Measurements from ENCODE around the gene TIMP1. TPM values are rescaled to one million over a fixed set of nuclear protein-coding genes. Genes with fewer than 3 reads are reported as not detected.

TIMP1 gene
- total RNA-seq, 2 experiments from 2014 or later = not detected

- TF ChIP-seq CTCF (conservative IDR thresholded peaks at IDR 0.05; ENCODE audit: low read length) = no peak
- no peak for TF ChIP-seq EZH2phosphoT487 (IDR thresholded peaks at IDR 0.05; ENCODE audit: borderline replicate concordance, low read depth, low read length)
- Histone ChIP-seq H3K4me1 (ENCODE audit: insufficient read depth, low read length, poor library complexity, severe bottlenecking) (no peaks in the 10 kb centered on the region), H3K36me3 (ENCODE audit: insufficient read depth, low read length) (no peaks in the 10 kb centered on the region), H4K20me1 (ENCODE audit: insufficient read depth, low read length) (no peaks in the 10 kb centered on the region), H3K4me3 (ENCODE audit: low read depth, low read length, poor library complexity, severe bottlenecking) (no peak overlapping the region), H3K79me2 (ENCODE audit: insufficient read depth, low read depth, low read length) (no peaks in the 10 kb centered on the region), H3K4me2 (ENCODE audit: low read length) (no peak overlapping the region), H3K9me2 (ENCODE audit: insufficient read depth, low read length) (no peaks in the 10 kb centered on the region), H2AFZ (ENCODE audit: low read length) (no peak overlapping the region), H3K9me3 (ENCODE audit: low read length) (no peaks in the 10 kb centered on the region), H3K27ac (ENCODE audit: low read depth, low read length, poor library complexity, severe bottlenecking) (no peak overlapping the region)
- ChIA-PET POLR2A (no interaction called here), CTCF (ENCODE audit: unreplicated experiment) (no interaction called here)
- BruUV-seq (replicated peaks) = no TSS peak
- no peak for DNase-seq (ENCODE audit: low spot score)
- intact Hi-C loops (cut with micrococcal nuclease; ENCODE audit: unreplicated experiment) = no loop called here
These were observed 29.3 kb downstream of the TIMP1 start for GRCh38 chrX:47611489-47611888.

GRCh38 chrX:47611926-47612325, 29.7 kb downstream of the TIMP1 start:
- intact Hi-C loops (cut with micrococcal nuclease; ENCODE audit: unreplicated experiment) = no loop called here
- H3K9me3 ChIP-seq (ENCODE audit: low read length) = no peaks in the 10 kb centered on the region
- no TSS peak for BruUV-seq (replicated peaks)
- no peaks in the 10 kb centered on the region for H3K9me2 ChIP-seq (ENCODE audit: insufficient read depth, low read length)
- no peak for DNase-seq (ENCODE audit: low spot score)
- TF ChIP-seq CTCF (conservative IDR thresholded peaks at IDR 0.05; ENCODE audit: low read length) = no peak
- no peak for TF ChIP-seq EZH2phosphoT487 (IDR thresholded peaks at IDR 0.05; ENCODE audit: borderline replicate concordance, low read depth, low read length)
- H3K4me3 ChIP-seq (ENCODE audit: low read depth, low read length, poor library complexity, severe bottlenecking) = no peak overlapping the region
- no peaks in the 10 kb centered on the region for H3K79me2 ChIP-seq (ENCODE audit: insufficient read depth, low read depth, low read length)
- H3K4me1 ChIP-seq (ENCODE audit: insufficient read depth, low read length, poor library complexity, severe bottlenecking) = no peaks in the 10 kb centered on the region
- POLR2A ChIA-PET = no interaction called here
- CTCF ChIA-PET (ENCODE audit: unreplicated experiment) = no interaction called here
- H3K36me3 ChIP-seq (ENCODE audit: insufficient read depth, low read length) = no peaks in the 10 kb centered on the region
- no peak overlapping the region for H3K4me2 ChIP-seq (ENCODE audit: low read length)
- no peak overlapping the region for H3K27ac ChIP-seq (ENCODE audit: low read depth, low read length, poor library complexity, severe bottlenecking)
- H2AFZ ChIP-seq (ENCODE audit: low read length) = no peak overlapping the region
- no peaks in the 10 kb centered on the region for H4K20me1 ChIP-seq (ENCODE audit: insufficient read depth, low read length)

- DNase-seq (ENCODE audit: low spot score) = no peak
- no TSS peak for BruUV-seq (replicated peaks)
These were observed 30.2 kb downstream of the TIMP1 start for GRCh38 chrX:47612418-47612817.

More at GRCh38 chrX:47612418-47612817, 30.2 kb downstream of the TIMP1 start:
- CTCF ChIA-PET (ENCODE audit: unreplicated experiment) = no interaction called here
- Histone ChIP-seq H3K4me3 (ENCODE audit: low read depth, low read length, poor library complexity, severe bottlenecking) (no peak overlapping the region), H3K9me2 (ENCODE audit: insufficient read depth, low read length) (no peaks in the 10 kb centered on the region), H2AFZ (ENCODE audit: low read length) (no peak overlapping the region), H3K4me2 (ENCODE audit: low read length) (no peak overlapping the region), H3K4me1 (ENCODE audit: insufficient read depth, low read length, poor library complexity, severe bottlenecking) (no peaks in the 10 kb centered on the region), H3K79me2 (ENCODE audit: insufficient read depth, low read depth, low read length) (no peaks in the 10 kb centered on the region), H3K9me3 (ENCODE audit: low read length) (no peaks in the 10 kb centered on the region), H3K27ac (ENCODE audit: low read depth, low read length, poor library complexity, severe bottlenecking) (no peak overlapping the region), H3K36me3 (ENCODE audit: insufficient read depth, low read length) (no peaks in the 10 kb centered on the region), H4K20me1 (ENCODE audit: insufficient read depth, low read length) (no peaks in the 10 kb centered on the region)
- intact Hi-C loops (cut with micrococcal nuclease; ENCODE audit: unreplicated experiment) = no loop called here
- POLR2A ChIA-PET = no interaction called here
- TF ChIP-seq EZH2phosphoT487 (IDR thresholded peaks at IDR 0.05; ENCODE audit: borderline replicate concordance, low read depth, low read length) (no peak), CTCF (conservative IDR thresholded peaks at IDR 0.05; ENCODE audit: low read length) (no peak)
